HEK293 (cell line): ENCODE results near the gene DGKH.
A peak's percentile ranks its signal among the peaks of the same experiment; 100 is the strongest.

Experiments used
- BCL11A ChIP-seq: fragments of 450-650 bp; formaldehyde crosslinking; IDR thresholded peaks from 2 replicates; pipeline ENCODE4 v1.5.1; 2016; ENCODE audit warnings: low read depth, missing biosample characterization, missing genetic modification characterization
- HIC1 ChIP-seq: fragments of 450-650 bp; formaldehyde crosslinking; IDR thresholded peaks from 2 replicates; pipeline ENCODE4 v1.5.1; 2016; ENCODE audit warnings: missing biosample characterization, missing genetic modification characterization
- KLF7 ChIP-seq: fragments of 450-650 bp; formaldehyde crosslinking; IDR thresholded peaks from 2 replicates; pipeline ENCODE4 v1.5.1; 2016; ENCODE audit warnings: missing biosample characterization, missing genetic modification characterization, borderline replicate concordance
- PATZ1 ChIP-seq: fragments of 450-650 bp; formaldehyde crosslinking; IDR thresholded peaks from 2 replicates; pipeline ENCODE4 v1.5.1; 2016; ENCODE audit warnings: missing biosample characterization, missing genetic modification characterization
- SCRT1 ChIP-seq: fragments of 450-650 bp; formaldehyde crosslinking; IDR thresholded peaks from 2 replicates; pipeline ENCODE4 v1.5.1; 2016; ENCODE audit warnings: missing biosample characterization, missing genetic modification characterization, borderline replicate concordance
- YY1 ChIP-seq: fragments of 450-650 bp; formaldehyde crosslinking; IDR thresholded peaks from 2 replicates; pipeline ENCODE4 v1.5.1; 2018; ENCODE audit warnings: missing biosample characterization, missing genetic modification characterization
- ZBTB1 ChIP-seq: fragments of 450-650 bp; formaldehyde crosslinking; IDR thresholded peaks from 2 replicates; pipeline ENCODE4 v1.5.1; 2016; ENCODE audit warnings: missing biosample characterization, missing genetic modification characterization
- ZBTB49 ChIP-seq: fragments of 450-650 bp; formaldehyde crosslinking; IDR thresholded peaks from 2 replicates; pipeline ENCODE4 v1.5.1; 2016; ENCODE audit warnings: missing biosample characterization, missing genetic modification characterization, low read depth
- ZBTB6 ChIP-seq: fragments of 450-650 bp; formaldehyde crosslinking; IDR thresholded peaks from 2 replicates; pipeline ENCODE4 v1.5.1; 2017; ENCODE audit warnings: missing biosample characterization, missing genetic modification characterization
- ZFP41 ChIP-seq: fragments of 450-650 bp; formaldehyde crosslinking; IDR thresholded peaks from 2 replicates; pipeline ENCODE4 v1.5.1; 2016; ENCODE audit warnings: missing biosample characterization, missing genetic modification characterization, borderline replicate concordance
- ZIC2 ChIP-seq: fragments of 450-650 bp; formaldehyde crosslinking; IDR thresholded peaks from 2 replicates; pipeline ENCODE4 v1.5.1; 2016; ENCODE audit warnings: missing biosample characterization, missing genetic modification characterization
- ZNF132 ChIP-seq: fragments of 450-650 bp; formaldehyde crosslinking; IDR thresholded peaks from 2 replicates; pipeline ENCODE4 v1.5.1; 2017; ENCODE audit warnings: missing biosample characterization, missing genetic modification characterization, borderline replicate concordance
- ZNF157 ChIP-seq: fragments of 450-650 bp; formaldehyde crosslinking; IDR thresholded peaks from 2 replicates; pipeline ENCODE4 v1.5.1; 2016; ENCODE audit warnings: missing biosample characterization, missing genetic modification characterization
- ZNF184 ChIP-seq: fragments of 450-650 bp; IDR thresholded peaks from 2 replicates; pipeline ENCODE4 v1.5.1; 2018; ENCODE audit warnings: missing biosample characterization, mild to moderate bottlenecking, missing genetic modification characterization
- ZNF292 ChIP-seq: fragments of 450-650 bp; formaldehyde crosslinking; IDR thresholded peaks from 2 replicates; pipeline ENCODE4 v1.5.1; 2016; ENCODE audit warnings: low read depth, missing biosample characterization, missing genetic modification characterization, borderline replicate concordance
- ZNF398 ChIP-seq: fragments of 450-650 bp; formaldehyde crosslinking; IDR thresholded peaks from 2 replicates; pipeline ENCODE4 v1.5.1; 2017; ENCODE audit warnings: missing biosample characterization, missing genetic modification characterization
- ZNF488 ChIP-seq: fragments of 450-650 bp; formaldehyde crosslinking; IDR thresholded peaks from 2 replicates; pipeline ENCODE4 v1.5.1; 2016; ENCODE audit warnings: missing biosample characterization, missing genetic modification characterization
- ZNF518A ChIP-seq: fragments of 450-650 bp; formaldehyde crosslinking; conservative IDR thresholded peaks from 2 replicates; pipeline ENCODE4 v1.5.1; 2016; ENCODE audit warnings: low read depth, missing biosample characterization, missing genetic modification characterization
- ZNF558 ChIP-seq: fragments of 450-650 bp; formaldehyde crosslinking; IDR thresholded peaks from 2 replicates; pipeline ENCODE4 v1.5.1; 2016; ENCODE audit warnings: missing biosample characterization, missing genetic modification characterization
- ZNF626 ChIP-seq: fragments of 450-650 bp; sonication (Bioruptor Pico); formaldehyde crosslinking; IDR thresholded peaks from 2 replicates; pipeline ENCODE4 v1.5.1; 2018; ENCODE audit warnings: missing biosample characterization, missing genetic modification characterization, inconsistent platforms
- ZNF654 ChIP-seq: fragments of 450-650 bp; formaldehyde crosslinking; IDR thresholded peaks from 2 replicates; pipeline ENCODE4 v1.5.1; 2016; ENCODE audit warnings: low read depth, missing biosample characterization, missing genetic modification characterization
- ZNF692 ChIP-seq: fragments of 450-650 bp; formaldehyde crosslinking; IDR thresholded peaks from 2 replicates; pipeline ENCODE4 v1.5.1; 2016; ENCODE audit warnings: missing biosample characterization, missing genetic modification characterization
- ZNF792 ChIP-seq: fragments of 450-650 bp; formaldehyde crosslinking; IDR thresholded peaks from 2 replicates; pipeline ENCODE4 v1.5.1; 2016; ENCODE audit warnings: missing biosample characterization, missing genetic modification characterization

Gene DGKH

GRCh38 chr13:42049454-42049813, 986 bp downstream of the DGKH start (continued):
- no peak for TF ChIP-seq ZNF654 (tag by site-specific recombination)
- no peak for TF ChIP-seq ZNF792 (tag by site-specific recombination)
- no peak for TF ChIP-seq ZBTB49 (tag by site-specific recombination)
- no peak for TF ChIP-seq ZBTB6 (tag by site-specific recombination)
- TF ChIP-seq ZFP41 (tag by site-specific recombination), result no peak
- TF ChIP-seq ZNF626 (tag by site-specific recombination), result no peak
- peak; percentile 98 for TF ChIP-seq ZIC2 (tag by site-specific recombination)
- no peak for TF ChIP-seq ZNF558 (tag by site-specific recombination)
- no peak for TF ChIP-seq ZNF157 (tag by site-specific recombination)
- no peak for TF ChIP-seq SCRT1
- no peak for TF ChIP-seq KLF7 (tag by site-specific recombination)
- TF ChIP-seq HIC1, result no peak; the same call in 1 of the 2 replicates
- no peak for TF ChIP-seq ZNF518A
- no peak for TF ChIP-seq BCL11A (tag by site-specific recombination)
- TF ChIP-seq ZNF692, result no peak
- TF ChIP-seq ZNF398 (tag by site-specific recombination), result no peak
- TF ChIP-seq ZBTB1 (tag by site-specific recombination), result no peak
- no peak; the same call in 1 of the 2 replicates for TF ChIP-seq PATZ1 (tag by site-specific recombination)
- peak; percentile 62; the same call in 1 of the 2 replicates for TF ChIP-seq YY1
- TF ChIP-seq ZNF488 (tag by site-specific recombination), result no peak
- TF ChIP-seq ZNF184, result no peak
- no peak for TF ChIP-seq ZNF292 (tag by site-specific recombination)
- TF ChIP-seq ZNF132, result no peak
